GM18502 (cell line): ENCODE results near the gene TECTB.

Experiments used
- ATAC-seq: cut with Tn5 transposase; IDR thresholded peaks from one replicate; pipeline ENCODE4 v1.9.1; 2021; ENCODE audit warnings: mild to moderate bottlenecking; ENCODE audit not compliant: unreplicated experiment, poor library complexity

TECTB gene

DNA sequence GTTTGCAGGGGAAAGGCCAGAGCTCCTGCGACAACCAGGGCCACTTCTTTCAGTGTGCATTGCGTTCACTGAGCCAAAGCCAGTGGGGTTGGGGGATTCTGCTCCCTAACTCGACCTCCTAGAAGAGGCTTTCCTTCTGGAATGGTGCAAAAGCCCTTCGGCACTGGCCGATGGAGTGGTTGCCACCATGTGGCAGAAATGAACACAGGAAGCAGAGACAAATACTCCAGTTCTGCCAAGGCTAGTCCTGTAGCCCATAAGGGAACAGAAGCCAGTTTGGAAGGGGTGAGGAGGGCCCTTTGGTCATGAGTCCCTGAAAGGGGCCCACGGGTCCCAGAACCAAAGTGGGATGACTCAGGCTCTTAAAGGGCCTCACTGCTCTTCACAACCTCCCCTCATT is 61.1 kb downstream of the TECTB start:
- no peak for ATAC-seq

DNA sequence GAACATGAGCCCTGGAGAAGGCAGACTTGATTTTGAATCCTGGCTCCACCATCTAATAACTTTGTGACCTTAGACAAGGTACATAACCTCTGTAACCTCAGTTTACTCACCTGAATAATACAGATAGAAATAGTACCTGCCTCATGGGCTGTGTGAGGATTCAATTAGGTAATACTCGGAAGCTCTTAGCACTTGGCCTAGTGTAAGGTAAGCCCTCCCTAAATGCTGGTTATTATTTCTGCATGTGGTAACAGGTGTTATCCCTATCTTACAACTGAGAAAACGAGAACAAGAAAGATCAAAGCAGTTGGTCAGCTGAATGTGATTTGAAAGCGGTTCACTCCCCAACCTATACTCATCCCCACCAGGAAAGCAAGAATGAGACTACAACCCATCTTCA is 62.0 kb downstream of the TECTB start:
- ATAC-seq, result no peak

DNA sequence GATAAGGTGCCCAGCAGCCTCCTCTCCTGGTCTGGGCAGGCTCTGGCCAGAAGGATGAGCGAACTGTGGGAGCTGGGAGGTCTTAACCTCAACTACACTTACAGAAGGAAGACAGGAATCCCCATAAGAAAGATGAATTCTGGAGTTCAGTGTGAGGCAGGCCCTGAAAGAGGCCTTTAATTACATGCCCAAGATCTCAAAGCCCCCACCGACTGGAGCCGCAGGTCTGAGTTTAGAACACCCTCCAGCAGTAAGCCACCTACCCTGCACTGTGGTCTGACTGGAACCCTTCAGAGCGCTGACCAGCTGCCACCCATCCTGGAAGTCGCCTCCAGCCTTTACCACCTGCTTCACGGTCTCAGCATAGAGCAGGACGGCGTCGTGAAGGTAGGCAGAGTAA is 62.5 kb downstream of the TECTB start:
- no peak for ATAC-seq

DNA sequence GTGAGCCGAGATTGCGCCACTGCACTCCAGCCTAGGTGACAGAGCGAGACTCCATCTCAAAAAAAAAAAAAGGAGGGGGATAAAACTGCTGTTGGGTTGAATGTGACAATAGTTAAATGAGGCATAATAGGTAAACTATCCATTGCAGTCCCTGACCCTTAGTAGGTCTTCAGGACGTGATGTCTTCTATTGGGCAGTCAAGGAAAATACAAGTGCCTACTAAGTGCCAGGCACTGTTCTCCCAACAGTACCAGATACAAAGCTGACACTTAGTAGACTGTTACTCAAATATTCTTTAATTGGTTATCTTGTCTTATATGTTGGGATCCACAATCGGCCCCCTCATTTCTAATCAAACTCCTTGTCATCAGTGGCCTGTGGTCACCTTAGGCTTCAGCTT is 63.6 kb downstream of the TECTB start:
- no peak for ATAC-seq

DNA sequence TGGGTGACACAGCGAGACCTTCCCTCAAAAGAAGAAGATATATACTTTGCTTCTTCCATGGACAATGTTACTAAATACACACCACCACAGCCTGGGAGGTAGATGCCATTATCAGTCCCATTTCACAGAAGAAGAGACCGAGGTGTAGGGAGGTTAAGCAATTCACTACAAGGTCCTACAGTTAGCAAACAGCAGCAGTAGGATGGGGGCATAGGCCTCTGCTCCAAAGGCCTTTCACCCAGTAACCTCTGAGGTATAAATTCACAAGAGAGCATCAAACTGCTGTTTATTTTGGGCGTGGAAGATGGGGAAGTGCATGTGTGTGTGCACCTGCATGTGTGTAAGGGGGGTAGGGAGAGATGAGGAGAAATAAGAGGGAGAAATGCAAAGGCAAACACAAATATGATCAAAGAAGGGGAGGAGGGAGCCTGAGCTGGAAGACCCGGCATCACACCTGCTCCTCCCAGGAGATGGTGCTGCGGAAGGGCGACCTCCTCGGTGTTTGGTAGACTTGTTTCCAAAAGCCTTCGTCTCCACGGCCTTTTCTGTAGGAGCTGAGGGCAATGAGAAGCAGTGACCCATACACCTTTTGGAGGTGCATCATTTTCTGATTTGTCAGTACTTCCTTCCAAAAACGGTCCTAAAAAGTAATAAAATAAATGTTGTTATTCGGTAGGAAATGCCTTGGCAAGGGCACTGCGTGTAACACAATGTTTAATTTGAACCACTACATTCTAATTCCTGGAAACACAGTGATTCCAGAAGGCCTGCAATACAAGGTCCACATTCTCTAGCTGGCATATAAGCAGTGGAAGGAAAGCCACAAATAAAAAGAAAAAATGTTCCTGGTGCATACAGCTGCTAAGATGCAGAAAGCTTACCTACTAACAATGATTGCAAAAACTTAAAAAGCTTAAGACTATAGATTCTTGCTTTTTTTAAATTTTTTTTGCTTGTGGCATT is 64.8 kb downstream of the TECTB start:
- ATAC-seq, result no peak

DNA sequence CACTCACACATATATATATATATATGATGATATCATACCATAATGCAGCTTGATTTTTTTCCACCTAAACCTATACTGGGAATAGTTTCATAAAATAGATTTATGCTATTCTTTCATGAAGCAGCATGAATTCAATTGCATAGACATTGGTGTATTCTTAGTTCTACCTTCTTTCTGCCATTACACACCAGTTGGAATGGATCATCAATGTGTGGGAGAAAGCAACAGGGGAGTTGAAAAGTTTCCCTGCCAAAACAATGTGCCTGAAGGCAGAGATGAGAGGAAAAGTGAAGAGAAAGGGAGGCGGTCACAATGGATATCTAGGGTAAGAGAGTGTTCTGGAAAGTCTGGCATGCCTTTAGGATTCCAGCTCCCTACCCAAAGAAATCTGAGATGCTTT is 65.6 kb downstream of the TECTB start:
- no peak for ATAC-seq

DNA sequence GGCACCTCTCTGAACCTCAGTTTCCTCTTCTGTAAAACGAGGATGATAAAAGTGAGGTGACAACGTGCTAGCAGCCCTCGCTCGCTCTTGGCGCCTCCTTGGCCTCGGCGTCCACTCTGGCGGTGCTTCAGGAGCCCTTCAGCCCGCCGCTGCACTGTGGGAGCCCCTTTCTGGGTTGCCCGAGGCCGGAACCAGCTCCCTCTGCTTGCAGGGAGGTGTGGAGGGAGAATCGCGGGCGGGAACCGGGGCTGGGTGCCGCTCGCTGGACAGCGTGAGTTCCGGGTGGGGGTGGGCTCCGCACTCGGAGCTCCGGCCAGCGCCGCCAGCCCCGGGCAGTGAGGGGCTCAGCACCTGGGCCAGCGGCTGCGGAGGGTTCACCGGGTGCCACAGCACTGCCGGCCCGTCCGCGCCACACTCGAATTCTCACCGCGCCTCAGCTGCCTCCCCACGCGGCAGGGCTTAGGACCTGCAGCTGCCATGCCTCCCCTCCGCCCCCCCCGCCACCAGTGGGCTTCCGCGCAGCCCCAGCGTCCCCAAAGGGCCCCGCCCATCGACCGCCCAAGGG is 66.4 kb downstream of the TECTB start:
- no peak for ATAC-seq

DNA sequence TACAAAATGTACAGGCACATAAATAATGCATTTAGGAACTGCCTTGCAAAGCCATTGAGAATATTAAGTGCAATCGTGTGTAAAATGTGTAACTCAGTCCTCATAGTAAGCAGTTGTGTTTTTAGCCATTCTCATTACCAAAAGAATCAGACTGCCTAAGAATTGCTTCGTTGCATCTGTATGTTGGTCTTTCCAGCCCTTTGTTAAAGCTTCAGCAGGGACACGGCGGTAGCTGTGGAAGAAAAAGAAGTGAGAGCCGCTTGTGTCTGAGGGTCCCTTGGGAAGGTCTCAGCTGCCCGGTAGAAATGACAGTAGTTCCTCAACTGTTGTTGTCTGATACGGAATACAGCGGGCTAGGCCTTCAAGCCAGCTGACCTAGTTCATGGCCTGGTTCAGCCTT is 67.9 kb downstream of the TECTB start:
- ATAC-seq, result no peak

DNA sequence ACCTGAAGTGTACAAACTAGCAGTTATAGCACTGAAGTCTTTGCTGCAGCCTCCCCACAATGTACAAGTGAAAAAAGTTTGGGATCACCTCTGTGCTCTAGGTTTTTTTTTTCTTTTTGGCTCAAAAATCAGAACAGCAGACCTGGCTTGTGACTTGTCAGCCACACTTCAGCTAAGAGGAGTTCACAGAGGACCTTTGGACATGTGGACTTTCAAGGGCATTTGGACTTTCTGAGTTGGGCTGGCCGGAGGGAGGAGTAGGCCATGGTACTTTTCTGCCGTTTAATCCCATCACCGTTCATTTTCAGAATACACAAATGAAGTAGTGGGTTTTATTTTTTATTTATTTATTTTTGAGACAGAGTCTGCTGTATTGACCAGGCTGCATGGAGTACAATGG is 68.8 kb downstream of the TECTB start:
- ATAC-seq, result no peak

DNA sequence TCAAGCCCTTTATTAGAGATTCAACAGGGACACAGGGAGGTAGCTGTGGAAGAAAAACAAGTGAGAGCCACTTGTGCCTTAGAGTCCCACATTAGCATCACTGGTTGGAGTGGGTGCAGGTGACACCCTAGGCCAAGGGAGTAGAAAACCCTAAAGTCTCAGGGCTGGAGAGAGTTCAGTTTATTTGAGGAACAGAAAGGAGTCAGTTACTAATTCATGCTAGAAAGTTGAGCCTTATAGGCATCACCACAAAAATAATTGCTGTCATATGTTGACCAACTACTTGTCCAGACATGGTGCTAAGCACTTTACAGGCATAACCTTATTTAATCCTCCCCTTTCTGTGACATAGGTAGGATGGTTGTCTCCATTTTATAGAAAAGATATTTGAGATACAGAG is 69.8 kb downstream of the TECTB start:
- ATAC-seq, result no peak
